BJ (cell line): Measurements from ENCODE around the gene GPATCH1. TPM values are rescaled to one million over a fixed set of nuclear protein-coding genes. Genes with fewer than 3 reads are reported as not detected.
"Not testable (repeated sequence)": the region's sequence is repeated elsewhere in the genome, so short reads cannot be mapped to it uniquely, and the experiment has no call there.

Experiments used
- CTCF ChIA-PET: fragments of 350-600 bp; formaldehyde crosslinking; extraction: SDS; loops from one replicate; lab custom pipeline; 2021; ENCODE audit warnings: antibody characterized with exemption, inconsistent platforms; lab: Yijun Ruan, JAX
- POLR2A ChIA-PET: fragments of 300-600 bp; sonication (Branson Sonifier 250); formaldehyde crosslinking; extraction: SDS; loops from one replicate; lab custom pipeline; 2021; ENCODE audit warnings: antibody characterized with exemption; lab: Charles Lee
- DNase-seq: peaks from one replicate; pipeline ENCODE4 v3.0.0-alpha.2; 2011; ENCODE audit warnings: low read depth
- H3K27me3 ChIP-seq: 2 replicates; pipeline ENCODE4 v1.6.0; 2011; ENCODE audit warnings: low read length; ENCODE audit not compliant: control insufficient read depth, insufficient read depth
- H3K36me3 ChIP-seq: 2 replicates; pipeline ENCODE4 v1.5.1; 2011; ENCODE audit warnings: low read length; ENCODE audit not compliant: control insufficient read depth, insufficient read depth
- H3K4me3 ChIP-seq: 2 replicates; pipeline ENCODE4 v1.5.1; 2011; ENCODE audit warnings: low read depth, mild to moderate bottlenecking, control low read depth, low read length
- CTCF ChIP-seq: IDR thresholded peaks from 2 replicates; pipeline ENCODE4 v1.5.1; 2011; ENCODE audit warnings: low read depth, mild to moderate bottlenecking, control low read depth, inconsistent platforms, low read length, moderate library complexity; ENCODE audit not compliant: insufficient read depth
- polyA minus RNA-seq: library from RNA; depleted of rRNA, polyadenylated mRNA; stranded (reverse); fragments of >200 nt; gene quantifications from 2 replicates; pipeline ENCODE4 v1.2.3, GENCODE V29; 2011; rRNA and poly(A)+ RNA removed
- polyA plus RNA-seq: library from polyadenylated mRNA; depleted of rRNA; stranded (reverse); fragments of >200 nt; gene quantifications from 2 replicates; pipeline ENCODE4 v1.2.3, GENCODE V29; 2011; rRNA removed

GPATCH1 gene, protein sequence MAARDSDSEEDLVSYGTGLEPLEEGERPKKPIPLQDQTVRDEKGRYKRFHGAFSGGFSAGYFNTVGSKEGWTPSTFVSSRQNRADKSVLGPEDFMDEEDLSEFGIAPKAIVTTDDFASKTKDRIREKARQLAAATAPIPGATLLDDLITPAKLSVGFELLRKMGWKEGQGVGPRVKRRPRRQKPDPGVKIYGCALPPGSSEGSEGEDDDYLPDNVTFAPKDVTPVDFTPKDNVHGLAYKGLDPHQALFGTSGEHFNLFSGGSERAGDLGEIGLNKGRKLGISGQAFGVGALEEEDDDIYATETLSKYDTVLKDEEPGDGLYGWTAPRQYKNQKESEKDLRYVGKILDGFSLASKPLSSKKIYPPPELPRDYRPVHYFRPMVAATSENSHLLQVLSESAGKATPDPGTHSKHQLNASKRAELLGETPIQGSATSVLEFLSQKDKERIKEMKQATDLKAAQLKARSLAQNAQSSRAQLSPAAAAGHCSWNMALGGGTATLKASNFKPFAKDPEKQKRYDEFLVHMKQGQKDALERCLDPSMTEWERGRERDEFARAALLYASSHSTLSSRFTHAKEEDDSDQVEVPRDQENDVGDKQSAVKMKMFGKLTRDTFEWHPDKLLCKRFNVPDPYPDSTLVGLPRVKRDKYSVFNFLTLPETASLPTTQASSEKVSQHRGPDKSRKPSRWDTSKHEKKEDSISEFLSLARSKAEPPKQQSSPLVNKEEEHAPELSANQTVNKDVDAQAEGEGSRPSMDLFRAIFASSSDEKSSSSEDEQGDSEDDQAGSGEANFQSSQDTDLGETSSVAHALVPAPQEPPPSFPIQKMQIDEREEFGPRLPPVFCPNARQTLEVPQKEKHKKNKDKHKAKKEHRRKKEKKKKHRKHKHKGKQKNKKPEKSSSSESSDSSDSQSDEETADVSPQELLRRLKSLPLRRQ
- polyA plus RNA-seq (7.2 and 8.7 TPM in 2 replicates), polyA minus RNA-seq (6.4 and 8.1 TPM in 2 replicates)

DNA sequence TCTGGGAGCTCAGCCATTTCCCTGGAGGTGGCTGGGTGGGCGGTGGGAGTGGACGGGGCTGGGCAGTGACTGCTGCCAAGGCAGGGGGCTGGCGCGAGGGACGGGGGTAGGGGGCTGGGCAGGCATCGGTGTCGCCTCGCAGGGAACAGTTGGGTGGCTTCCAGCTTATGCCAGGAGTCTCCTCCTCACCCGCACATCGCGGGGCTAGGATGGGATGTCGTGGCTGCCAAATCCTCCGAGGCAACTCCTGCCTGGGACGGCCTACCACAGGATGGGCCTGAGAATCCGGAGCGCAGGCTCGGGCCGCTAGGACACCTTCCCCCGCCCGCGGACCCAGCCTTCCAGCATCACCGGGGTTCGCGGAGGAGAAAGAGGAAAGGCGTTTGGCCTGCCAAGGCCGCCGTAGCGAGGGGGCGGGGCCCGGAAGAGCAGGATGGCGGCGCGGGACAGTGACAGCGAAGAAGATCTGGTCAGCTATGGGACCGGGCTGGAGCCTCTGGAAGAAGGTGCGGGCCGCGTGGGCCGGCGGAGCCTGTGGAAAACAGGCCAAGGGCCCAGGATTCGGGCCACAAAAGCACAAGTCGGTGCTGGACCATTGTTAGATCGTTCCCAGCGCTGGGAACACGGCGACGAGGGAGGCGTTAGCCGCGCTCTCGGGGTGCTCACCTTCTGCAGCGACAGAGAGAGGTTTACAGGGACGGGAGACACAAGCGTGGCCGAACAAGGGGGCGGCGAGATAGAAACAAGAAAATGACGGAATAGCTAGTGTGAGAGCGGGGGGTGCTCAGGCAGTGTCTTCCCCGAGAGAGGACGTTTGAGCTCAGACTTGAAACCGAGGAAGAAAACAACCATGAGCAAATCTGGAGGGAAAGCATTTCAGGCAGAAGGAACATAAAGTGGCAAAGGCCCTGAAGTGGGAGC, at the start of gene GPATCH1:
Gene GPATCH1, plus strand, starts transcription at position 421 of the 921 bp plus-strand sequence. Its CDS starts 13 bp downstream, at position 434.
- no peak for TF ChIP-seq CTCF
- POLR2A ChIA-PET = no interaction called here
- CTCF ChIA-PET = interaction anchor here (0.5 to 1.4 kb wide), 2 partner anchors 105 to 1349 kb away, joined by 3 to 5 read pairs; no protein-coding TSS in a partner anchor
- Histone ChIP-seq H3K36me3 (no peaks in the 10 kb centered on the region), H3K4me3 (peak within 1 kb of the TSS; percentile 94), H3K27me3 (no peaks in the 10 kb centered on the region)
- peak; percentile 22 for DNase-seq

GRCh38 chr19:33032218-33032781, 48.7 kb upstream of the GPATCH1 start:
- CTCF ChIA-PET = interaction anchor here (1.2 to 1.4 kb wide), 2 partner anchors 9 to 56 kb away, joined by 5 read pairs; no protein-coding TSS in a partner anchor
- DNase-seq = no peak
- POLR2A ChIA-PET = no interaction called here
- H3K27me3 ChIP-seq = no peaks in the 10 kb centered on the region
- H3K4me3 ChIP-seq = no peak overlapping the region
- H3K36me3 ChIP-seq = no peaks in the 10 kb centered on the region
- no peak for TF ChIP-seq CTCF

- no peak for TF ChIP-seq CTCF
- Histone ChIP-seq H3K27me3 (no peaks in the 10 kb centered on the region), H3K36me3 (no peaks in the 10 kb centered on the region), H3K4me3 (no peak overlapping the region)
- no peak for DNase-seq
- CTCF ChIA-PET = no interaction called here
- POLR2A ChIA-PET = no interaction called here
Measured at GRCh38 chr19:33035461-33035860, 45.5 kb upstream of the GPATCH1 start.

DNA sequence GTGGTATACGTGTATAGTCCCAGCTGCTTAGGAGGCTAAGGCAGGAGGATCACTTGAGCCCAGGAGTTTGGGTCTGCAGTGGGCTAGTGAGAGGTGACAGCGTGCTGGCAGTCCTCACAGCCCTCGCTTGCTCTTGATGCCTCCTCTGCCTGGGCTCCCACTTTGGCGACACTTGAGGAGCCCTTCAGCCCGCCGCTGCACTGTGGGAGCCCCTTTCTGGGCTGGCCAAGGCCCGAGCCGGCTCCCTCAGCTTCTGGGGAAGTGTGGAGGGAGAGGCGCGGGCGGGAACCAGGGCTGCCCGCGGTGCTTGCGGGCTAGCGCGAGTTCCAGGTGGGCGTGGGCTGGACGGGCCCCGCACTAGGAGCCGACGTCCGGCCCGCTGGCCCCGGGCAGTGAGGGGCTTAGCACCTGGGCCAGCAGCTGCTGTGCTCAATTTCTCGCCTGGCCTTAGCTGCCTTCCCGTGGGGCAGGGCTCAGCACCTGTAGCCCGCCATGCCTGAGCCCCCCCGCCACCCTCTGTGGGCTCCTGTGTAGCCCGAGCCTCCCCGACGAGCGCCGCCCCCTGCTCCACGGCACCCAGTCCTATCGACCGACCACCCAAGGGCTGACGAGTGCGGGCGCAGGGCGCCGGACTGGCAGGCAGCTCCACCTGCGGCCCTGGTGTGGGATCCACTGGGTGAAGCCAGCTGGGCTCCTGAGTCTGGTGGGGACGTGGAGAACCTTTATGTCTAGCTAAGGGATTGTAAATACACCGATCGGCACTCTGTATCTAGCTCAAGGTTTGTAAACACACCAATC, 44.4 kb upstream of the GPATCH1 start:
- DNase-seq, H3K4me3 ChIP-seq, H3K36me3 ChIP-seq, H3K27me3 ChIP-seq: not testable (repeated sequence)
- CTCF ChIA-PET = interaction anchor here (1.5 kb wide), 1 partner anchor 12 kb away, joined by 4 read pairs; no protein-coding TSS in a partner anchor
- POLR2A ChIA-PET = interaction anchor here (0.7 kb wide), 1 partner anchor 99 kb away, joined by 3 read pairs; no protein-coding TSS in a partner anchor

DNA sequence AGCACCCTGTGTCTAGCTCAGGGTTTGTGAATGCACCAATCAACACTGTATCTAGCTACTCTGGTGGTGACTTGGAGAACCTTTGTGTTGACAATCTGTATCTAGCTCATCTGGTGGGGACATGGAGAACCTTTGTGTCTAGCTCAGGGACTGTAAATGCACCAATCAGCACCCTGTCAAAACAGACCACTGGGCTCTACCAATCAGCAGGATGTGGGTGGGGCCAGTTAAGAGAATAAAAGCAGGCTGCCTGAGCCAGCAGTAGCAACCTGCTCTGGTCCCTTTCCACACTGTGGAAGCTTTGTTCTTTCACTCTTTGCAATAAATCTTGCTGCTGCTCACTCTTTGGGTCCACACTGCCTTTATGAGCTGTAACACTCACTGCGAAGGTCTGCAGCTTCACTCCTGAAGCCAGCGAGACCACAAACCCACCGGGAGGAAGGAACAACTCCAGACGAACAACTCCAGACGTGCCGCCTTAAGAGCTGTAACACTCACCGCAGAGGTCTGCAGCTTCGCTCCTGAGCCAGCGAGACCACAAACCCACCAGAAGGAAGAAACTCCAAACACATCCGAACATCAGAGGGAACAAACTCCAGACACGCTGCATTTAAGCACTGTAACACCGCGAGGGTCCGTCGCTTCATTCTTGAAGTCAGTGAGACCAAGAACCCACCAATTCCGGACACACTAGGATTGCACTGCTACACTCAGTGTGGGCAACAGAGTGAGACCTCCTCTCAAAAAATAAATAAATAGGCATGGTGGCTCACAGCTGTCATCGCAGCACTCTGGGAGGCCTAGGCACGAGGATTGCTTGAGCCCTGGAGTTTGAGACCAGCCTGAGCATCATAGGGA, 43.6 kb upstream of the GPATCH1 start:
- H3K36me3 ChIP-seq, DNase-seq, H3K27me3 ChIP-seq, H3K4me3 ChIP-seq: not testable (repeated sequence)
- ChIA-PET CTCF (interaction anchor here (1.0 to 1.5 kb wide), 2 partner anchors 11 to 1110 kb away, joined by 3 to 4 read pairs; no protein-coding TSS in a partner anchor), POLR2A (interaction anchor here (0.7 kb wide), 1 partner anchor 100 kb away, joined by 3 read pairs; no protein-coding TSS in a partner anchor)
